ENCODE results near the gene MRPL46. TPM values are rescaled to one million over a fixed set of nuclear protein-coding genes. Genes with fewer than 3 reads are reported as not detected.
A peak's percentile ranks its signal among the peaks of the same experiment; 100 is the strongest.

The MRPL46 gene
- total and polyA plus RNA-seq, 9 of the 15 experiments (the other 6 are each of a cell fraction or from before 2014, with no cell fraction given): 41.2 to 72.2 (median 49.8) TPM

DNA sequence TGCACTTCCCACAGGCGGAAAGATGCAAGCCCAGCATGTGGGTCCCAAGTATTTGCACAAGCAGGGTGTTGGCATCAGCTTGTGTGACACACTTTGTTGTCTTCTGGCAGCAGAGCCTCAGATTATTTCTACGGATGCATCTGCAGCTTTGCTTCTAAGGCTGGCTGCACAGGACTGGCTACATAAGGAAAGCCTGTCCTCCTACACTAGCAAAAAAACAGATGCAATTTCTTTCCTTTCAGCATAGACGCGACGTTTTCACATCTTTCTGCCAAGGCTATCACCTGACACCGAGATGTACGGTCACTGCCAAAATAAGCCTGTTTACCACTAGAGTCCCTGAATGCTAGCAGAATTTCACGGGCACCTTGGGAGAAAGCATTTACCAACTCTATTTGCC, 13.8 kb upstream of the MRPL46 start:
- H2AFZ ChIP-seq (ENCODE audit: low read depth, low read length): no peak overlapping the region
- H3K4me2 ChIP-seq (ENCODE audit: insufficient read depth, low read length): no peak overlapping the region
- no peaks in the 10 kb centered on the region for H3K9me1 ChIP-seq (ENCODE audit: control insufficient read depth, insufficient read depth, low read length)
- H3K36me3 ChIP-seq (ENCODE audit: control insufficient read depth, insufficient read depth, low read length): peaks cover 26% of the 10 kb centered on the region
- no peak overlapping the region for H3K4me3 ChIP-seq
- intact Hi-C loops (cut with micrococcal nuclease) (no loop called here), in situ Hi-C loops (cut with MboI) (no loop called here)
- no TSS peak for BruUV-seq (replicated peaks)
- FAIRE-seq (no peak), ATAC-seq (no peak), DNase-seq (ENCODE audit: extremely low read depth in 1 of 4, low spot score in 3 of 4) (no peak)
- H3K4me1 ChIP-seq (replicated peaks in 1 of 2; ENCODE audit: control insufficient read depth in 2 of 2, insufficient read depth in 2 of 2, low read length in 2 of 2): no peaks in the 10 kb centered on the region
- TF ChIP-seq EGR1 (conservative IDR thresholded peaks at IDR 0.05) (no peak), RCOR1 (IDR thresholded peaks at IDR 0.05; ENCODE audit: borderline replicate concordance in 1 of 2, low read depth in 2 of 2, low read length in 2 of 2) (no peak), ZNF445 (CRISPR knock-in tag; IDR thresholded peaks at IDR 0.05; ENCODE audit: low read depth) (no peak), FOXA1 (IDR thresholded peaks at IDR 0.05; ENCODE audit: borderline replicate concordance) (no peak), MAFK (IDR thresholded peaks at IDR 0.05; ENCODE audit: low read length) (no peak), SMAD2 (IDR thresholded peaks at IDR 0.05; ENCODE audit: low read depth, low read length) (no peak), ZNF507 (tag; conservative IDR thresholded peaks at IDR 0.05) (no peak)
- TF ChIP-seq, protein P1, sequence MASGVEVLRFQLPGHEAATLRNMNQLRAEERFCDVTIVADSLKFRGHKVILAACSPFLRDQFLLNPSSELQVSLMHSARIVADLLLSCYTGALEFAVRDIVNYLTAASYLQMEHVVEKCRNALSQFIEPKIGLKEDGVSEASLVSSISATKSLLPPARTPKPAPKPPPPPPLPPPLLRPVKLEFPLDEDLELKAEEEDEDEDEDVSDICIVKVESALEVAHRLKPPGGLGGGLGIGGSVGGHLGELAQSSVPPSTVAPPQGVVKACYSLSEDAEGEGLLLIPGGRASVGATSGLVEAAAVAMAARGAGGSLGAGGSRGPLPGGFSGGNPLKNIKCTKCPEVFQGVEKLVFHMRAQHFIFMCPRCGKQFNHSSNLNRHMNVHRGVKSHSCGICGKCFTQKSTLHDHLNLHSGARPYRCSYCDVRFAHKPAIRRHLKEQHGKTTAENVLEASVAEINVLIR (CRISPR knock-in tag; IDR thresholded peaks at IDR 0.05): no peak
- no peaks in the 10 kb centered on the region for H4K20me1 ChIP-seq (replicated peaks; ENCODE audit: control insufficient read depth, insufficient read depth, low read length)
- ChIA-PET POLR2A (interaction anchor here (0.7 to 1.9 kb wide), 4 partner anchors 9 to 530 kb away, joined by 3 to 7 read pairs (median 3); partner anchors contain the start of genes MRPL46 and MRPS11), CTCF (ENCODE audit: low intra/inter-chr PET ratio) (no interaction called here)
- peak overlapping the region in 1 of 2 experiments; percentile 8; a peak in 1 of 4 replicates for H3K9ac ChIP-seq (ENCODE audit: insufficient read depth in 1 of 2, low read depth in 2 of 2, low read length in 2 of 2)
- 74% methylated on average over 8 of the region's 8 CpGs for WGBS (ENCODE audit: insufficient coverage, low coverage, missing lambda C conversion rate)
- H3K27me3 ChIP-seq (ENCODE audit: control insufficient read depth in 2 of 2, insufficient read depth in 2 of 2, low read length in 2 of 2): no peaks in the 10 kb centered on the region
- H3K9me3 ChIP-seq (replicated peaks; ENCODE audit: control insufficient read depth, insufficient read depth, low read depth, low read length): no peaks in the 10 kb centered on the region
- H3K79me2 ChIP-seq (ENCODE audit: control insufficient read depth, insufficient read depth, low read length): no peaks in the 10 kb centered on the region
- no peak overlapping the region for H3K27ac ChIP-seq (ENCODE audit: extremely low read depth, low read depth, low read length)

All from K562 (cell line).